NCI-H146 treated with DMSO at 0.1 percent for 48 hours (cell line): ENCODE data around the gene SLC2A6.

ENCODE experiments used
- DNase-seq: peaks from one replicate; lab custom pipeline; 2025; ENCODE audit not compliant: unreplicated experiment; lab: John Stamatoyannopoulos, UW

The SLC2A6 gene

DNA sequence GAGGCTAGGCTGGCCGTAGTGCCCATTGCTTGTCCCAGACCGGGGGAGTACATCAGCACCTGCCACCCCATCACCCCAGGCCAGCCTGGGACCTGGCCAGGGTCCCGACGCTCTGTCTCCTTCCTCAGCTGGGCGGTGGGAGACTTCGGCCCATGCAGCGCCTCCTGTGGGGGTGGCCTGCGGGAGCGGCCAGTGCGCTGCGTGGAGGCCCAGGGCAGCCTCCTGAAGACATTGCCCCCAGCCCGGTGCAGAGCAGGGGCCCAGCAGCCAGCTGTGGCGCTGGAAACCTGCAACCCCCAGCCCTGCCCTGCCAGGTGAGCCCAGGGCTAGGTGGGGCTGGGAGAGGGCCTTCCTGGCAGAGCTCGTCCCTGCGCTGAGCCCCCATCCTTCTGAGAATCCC is 35.7 kb downstream of the SLC2A6 start:
- no peak for DNase-seq

DNA sequence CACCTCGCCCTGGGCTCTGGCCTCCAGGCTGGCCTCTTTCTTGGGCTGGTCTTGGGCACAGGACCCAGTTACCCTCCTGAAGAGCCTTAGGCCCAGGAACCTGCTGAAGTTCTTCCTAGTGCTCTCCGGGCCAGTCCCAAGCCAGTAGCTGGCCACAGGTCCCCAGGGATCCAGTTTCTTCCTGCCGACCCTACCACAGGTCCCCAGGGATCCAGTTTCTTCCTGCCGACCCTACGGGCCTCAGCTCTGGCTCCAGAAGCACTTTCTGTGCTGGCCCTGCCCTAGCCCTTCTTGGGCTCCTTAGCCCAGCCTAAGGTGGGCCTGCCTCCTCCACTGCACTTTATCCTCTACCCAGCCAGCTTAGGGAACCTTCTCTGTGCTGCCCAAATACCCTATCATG is 37.3 kb downstream of the SLC2A6 start:
- no peak for DNase-seq

- no peak for DNase-seq
Observed at GRCh38 chr9:133440874-133441273, 38.0 kb downstream of the SLC2A6 start.

DNA sequence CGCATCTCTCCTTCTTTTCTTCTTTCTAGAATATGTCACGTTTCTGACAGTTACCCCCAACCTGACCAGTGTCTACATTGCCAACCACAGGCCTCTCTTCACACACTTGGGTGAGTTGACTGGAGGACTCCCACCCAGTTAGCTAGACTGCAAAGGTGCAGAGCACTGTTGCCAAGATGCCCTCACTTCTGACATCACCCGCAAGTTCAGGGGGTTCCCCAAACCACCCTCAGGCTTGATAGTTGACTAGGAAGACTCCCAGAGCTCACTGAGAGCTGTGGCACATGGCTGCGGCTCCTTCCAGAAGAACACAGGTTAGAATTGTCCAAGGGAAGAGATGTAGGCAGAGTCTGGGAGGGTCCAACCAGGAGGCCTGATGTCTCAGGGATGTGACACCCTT is 39.6 kb downstream of the SLC2A6 start:
- no peak for DNase-seq

GRCh38 chr9:133437753-133438531 is 41.0 kb downstream of the SLC2A6 start:
- no peak for DNase-seq

DNA sequence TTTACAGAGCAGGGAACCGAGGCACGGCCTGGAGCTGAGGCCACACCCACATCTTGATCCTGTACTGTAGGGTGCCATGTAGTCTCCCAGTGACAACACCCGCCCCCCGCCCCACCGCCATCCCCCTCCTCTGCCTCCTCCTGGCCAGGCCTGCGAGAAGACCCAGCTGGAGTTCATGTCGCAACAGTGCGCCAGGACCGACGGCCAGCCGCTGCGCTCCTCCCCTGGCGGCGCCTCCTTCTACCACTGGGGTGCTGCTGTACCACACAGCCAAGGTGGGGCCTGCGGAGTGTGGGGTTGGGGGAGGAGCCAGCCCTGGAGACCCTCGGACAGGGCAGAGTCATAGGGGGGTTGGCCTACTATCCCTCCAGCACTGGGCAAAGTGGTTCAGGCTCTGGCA is 42.2 kb downstream of the SLC2A6 start:
- DNase-seq, result no peak

DNA sequence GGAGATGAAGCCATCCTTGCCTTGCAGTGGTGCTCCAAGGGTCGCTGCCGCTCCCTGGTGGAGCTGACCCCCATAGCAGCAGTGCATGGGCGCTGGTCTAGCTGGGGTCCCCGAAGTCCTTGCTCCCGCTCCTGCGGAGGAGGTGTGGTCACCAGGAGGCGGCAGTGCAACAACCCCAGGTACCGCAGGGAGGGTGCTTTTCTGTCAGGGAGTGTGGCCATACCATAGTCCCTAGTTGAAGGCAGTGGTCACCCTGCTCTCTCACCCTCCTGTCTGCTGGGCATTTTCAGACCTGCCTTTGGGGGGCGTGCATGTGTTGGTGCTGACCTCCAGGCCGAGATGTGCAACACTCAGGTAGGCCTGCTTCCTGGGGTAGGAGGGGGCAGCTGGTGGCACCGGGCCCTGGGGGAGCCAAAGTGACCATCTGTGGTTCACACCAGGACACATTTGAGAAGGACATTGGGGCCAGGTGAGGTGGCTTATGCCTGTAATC is 45.5 kb downstream of the SLC2A6 start:
- no peak for DNase-seq

DNA sequence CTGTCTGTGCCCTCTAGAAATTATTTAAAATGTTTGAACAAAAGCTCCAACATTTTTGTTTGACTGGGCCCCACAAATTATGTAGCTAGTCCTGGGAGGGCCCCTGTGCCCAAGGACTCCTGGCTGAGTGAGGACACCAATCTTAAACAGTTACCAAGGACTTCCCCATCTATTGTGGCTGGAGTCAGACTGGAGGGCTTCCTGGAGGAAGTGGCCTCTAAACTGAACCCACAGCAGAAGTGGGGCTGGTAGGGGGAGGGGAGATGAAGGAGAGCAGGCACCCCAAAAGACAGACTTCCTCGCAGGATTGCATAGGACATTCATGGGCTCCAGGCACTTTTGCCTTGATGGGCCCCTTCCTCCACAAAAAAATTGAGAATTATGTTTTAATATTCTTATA is 48.7 kb downstream of the SLC2A6 start:
- no peak for DNase-seq

DNA sequence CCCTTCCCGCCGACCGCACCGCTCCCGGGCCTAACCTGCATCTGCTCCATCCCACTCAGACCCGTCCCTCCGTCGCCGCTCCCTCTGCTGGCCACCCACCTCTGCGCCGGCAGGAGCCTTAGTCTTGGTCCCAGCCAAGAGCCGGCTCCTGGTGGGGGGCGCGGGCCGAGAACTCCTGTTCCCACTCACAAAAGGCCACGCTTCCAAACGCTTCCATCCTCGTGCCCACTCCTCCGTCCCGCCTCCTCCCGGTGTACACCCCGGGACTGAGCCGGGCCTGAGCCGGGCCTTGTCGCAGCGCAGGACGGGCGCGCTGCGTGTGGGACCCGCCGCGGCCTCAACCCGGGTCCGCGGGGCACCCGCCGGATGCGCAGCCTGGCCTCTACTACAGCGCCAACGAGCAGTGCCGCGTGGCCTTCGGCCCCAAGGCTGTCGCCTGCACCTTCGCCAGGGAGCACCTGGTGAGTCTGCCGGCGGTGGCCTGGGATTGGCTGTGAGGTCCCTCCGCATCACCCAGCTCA is 49.2 kb downstream of the SLC2A6 start:
- DNase-seq, result no peak

GRCh38 chr9:133429214-133429613 is 49.7 kb downstream of the SLC2A6 start:
- no peak for DNase-seq

DNA sequence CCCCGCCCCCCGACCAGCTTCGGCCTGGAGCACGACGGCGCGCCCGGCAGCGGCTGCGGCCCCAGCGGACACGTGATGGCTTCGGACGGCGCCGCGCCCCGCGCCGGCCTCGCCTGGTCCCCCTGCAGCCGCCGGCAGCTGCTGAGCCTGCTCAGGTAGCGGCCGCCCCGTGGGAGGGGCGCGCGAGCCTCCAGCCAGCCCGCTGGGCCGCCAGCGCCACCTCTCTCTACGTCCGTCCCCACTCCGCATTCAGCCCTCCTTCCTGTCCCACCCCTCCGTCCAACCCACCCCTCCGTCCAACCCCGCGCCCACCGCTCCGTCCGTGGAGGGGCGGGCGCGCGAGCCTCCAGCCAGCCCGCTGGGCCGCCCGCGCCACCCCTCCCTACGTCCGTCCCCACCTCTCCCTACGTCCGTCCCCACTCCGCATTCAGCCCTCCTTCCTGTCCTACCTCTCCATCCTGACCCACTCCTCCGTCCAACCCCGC is 50.2 kb downstream of the SLC2A6 start:
- DNase-seq, result peak; percentile 42

DNA sequence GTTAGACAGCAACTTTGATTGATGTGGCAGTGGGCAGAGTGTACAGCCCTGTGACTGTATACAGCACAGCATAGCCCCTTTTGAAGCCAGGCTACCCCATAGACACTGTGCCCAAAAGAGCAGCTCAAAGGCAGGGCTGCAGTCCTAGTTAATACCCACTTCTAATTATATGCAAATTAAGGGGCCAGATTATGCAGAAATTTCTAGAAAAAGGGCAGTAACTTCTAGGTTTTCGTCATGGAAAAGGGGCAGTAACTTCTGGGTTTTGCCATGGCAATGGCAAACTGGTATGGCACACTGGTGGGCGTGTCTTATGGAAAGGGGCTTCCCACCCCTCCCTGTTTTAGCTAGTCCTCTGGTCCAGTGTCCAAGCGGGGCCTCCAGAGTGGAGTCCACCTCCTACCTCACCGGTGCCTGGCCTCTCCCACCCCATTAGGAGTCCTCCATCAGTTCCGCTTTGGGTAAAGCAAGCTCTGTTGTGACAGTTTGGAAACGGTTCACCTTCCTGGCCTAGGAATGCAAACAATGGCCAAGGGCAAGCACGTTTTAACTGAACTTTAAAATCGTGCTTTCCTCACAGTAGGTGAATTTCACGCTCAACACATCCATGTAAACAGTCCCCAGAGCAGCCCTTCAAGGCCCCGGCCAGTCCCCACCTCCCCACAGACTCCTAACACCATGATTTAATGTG is 51.1 kb downstream of the SLC2A6 start:
- no peak for DNase-seq

- no peak for DNase-seq
Observed at GRCh38 chr9:133426011-133426410, 52.9 kb downstream of the SLC2A6 start.

DNA sequence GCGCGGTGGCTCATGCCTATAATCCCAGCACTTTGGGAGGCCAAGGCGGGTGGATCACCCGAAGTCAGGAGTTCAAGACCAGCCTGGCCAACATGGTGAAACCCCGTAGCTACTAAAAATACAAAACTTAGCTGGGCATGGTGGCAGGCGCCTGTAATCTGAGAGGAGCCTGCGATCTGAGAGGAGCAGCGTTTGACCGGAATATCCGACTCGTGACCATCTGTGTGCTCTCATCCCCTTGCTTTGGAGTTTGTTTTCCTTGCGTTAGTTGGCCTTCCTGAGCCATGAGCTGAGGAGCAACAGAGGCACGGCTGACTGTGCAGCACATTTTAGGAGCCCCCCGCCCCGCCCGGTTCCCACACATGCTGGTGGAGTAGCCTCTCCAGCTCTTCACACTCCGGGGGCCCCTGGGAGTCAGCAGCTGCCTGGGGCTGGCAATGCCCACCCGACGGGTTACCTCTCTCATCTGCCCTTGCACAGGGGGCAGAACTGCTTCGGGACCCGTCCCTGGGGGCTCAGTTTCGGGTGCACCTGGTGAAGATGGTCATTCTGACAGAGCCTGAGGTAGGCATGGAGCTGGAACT is 53.8 kb downstream of the SLC2A6 start:
- DNase-seq, result no peak

DNA sequence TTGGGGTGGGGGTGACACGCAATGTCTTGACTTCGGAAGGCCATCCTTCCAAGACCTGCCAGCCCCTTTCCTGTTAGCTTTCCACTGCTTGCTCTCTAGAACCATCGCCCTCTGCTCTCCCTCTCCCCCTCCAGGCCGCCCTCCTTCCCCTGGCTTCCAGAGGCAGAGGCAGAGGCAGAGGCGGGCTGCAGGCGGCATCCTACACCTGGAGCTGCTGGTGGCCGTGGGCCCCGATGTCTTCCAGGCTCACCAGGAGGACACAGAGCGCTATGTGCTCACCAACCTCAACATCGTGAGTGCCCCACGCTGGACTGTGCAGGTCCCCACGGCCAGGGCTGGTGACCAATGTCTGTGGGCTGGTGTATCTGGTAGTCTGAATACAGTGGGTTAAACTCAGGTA is 54.7 kb downstream of the SLC2A6 start:
- DNase-seq, result no peak

GRCh38 chr9:133423216-133423615 is 55.7 kb downstream of the SLC2A6 start:
- DNase-seq, result no peak

GRCh38 chr9:133421615-133422542 is 57.0 kb downstream of the SLC2A6 start, which contains the start of gene ADAMTS13:
ADAMTS13 (plus strand) TSS chr9:133422367; CDS start chr9:133422444, 77 bp downstream.
- DNase-seq, result no peak
